ENCODE measurements around the gene PTPRF.
"Not testable (repeated sequence)": the region's sequence is repeated elsewhere in the genome, so short reads cannot be mapped to it uniquely, and the experiment has no call there.

Gene PTPRF

GRCh38 chr1:43538143-43538487, 7.4 kb downstream of the PTPRF start:
- DNase-seq (ENCODE audit: low read depth): no peak

GRCh38 chr1:43538969-43539368, 8.3 kb downstream of the PTPRF start:
- no peak for DNase-seq (ENCODE audit: low read depth)

DNA sequence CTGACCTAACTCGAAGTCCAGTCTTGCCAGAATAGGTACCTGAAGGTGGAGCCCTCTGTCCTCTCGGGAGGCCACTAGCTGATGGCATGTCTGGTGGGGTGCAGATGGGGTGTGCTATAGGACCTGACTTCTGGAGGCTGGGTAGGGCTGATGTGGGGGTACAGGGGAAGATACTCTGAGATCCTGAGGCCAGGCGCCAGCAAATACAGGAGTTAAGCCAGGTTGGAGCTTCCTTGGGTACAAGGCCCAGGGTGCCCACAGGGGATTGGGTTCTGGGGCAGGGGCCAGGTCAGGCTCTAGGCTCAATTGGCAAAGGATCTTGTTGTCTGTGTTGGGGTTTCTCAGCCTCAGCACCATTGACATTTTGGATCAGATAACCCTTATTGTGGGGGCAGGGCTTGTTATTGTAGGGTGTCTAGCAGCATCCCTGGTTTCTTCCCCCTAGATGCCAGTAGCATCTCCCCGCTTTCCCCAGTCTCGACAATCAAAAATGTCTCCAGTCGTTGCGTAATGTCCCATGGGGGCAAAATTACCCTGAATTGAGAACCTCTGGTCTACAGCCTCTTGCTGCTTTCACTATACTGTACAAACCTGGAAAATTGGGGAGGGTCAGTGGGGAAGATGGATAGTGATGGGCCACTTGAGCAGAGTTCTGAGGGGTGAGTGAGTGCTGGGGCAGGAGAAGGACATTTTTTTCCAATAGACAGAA, 9.2 kb downstream of the PTPRF start:
- no peak for DNase-seq (ENCODE audit: low read depth)

DNA sequence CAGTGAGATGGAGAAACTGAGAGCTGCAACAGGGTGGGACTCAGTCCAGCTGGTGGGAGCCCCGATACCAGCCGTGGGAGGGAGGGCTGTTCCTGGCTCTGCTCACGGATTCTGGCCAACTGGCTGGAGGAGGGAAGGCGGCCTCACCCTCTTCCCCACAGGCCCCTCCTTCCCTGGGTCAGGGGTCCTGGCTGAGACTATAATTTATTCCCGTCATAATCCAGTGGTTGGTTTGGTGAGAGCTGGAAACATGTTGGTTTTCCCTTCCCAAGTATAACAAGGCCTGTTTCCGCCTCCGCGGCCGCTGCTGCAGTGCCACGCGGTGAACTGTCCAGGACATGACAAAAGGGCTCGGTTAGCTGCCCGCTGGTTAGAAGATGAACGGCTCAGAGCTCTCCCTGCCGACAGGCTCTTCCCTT, 10.0 kb downstream of the PTPRF start:
- DNase-seq (ENCODE audit: low read depth): no peak

DNA sequence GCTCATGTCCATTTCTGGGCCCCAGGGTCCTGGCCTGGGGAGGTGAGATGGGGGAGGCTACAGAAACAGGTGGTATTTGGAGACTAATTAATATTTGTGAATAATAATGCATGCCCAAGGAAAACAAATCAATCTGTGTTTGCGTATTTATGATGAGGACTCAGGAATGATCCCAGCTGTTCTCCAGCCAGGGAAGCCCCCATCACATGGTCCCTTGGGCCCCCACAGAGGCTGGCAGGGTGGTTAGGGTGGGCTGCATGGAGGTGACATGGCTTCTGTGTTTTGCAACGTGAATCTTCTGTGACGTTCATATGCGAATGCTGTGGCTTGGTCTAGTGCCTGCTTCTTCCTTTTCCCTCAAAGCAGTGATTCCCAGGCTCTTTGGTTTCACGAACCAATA, 10.5 kb downstream of the PTPRF start:
- no peak for DNase-seq (ENCODE audit: low read depth)

GRCh38 chr1:43541721-43542401, 11.2 kb downstream of the PTPRF start:
- DNase-seq (ENCODE audit: low read depth): no peak

GRCh38 chr1:43542527-43543458, 12.1 kb downstream of the PTPRF start:
- DNase-seq (ENCODE audit: low read depth): no peak

- DNase-seq (ENCODE audit: low read depth): no peak
Measured at GRCh38 chr1:43543567-43543966, 12.9 kb downstream of the PTPRF start.

- DNase-seq (ENCODE audit: low read depth): no peak
Measured at GRCh38 chr1:43545339-43545694, 14.6 kb downstream of the PTPRF start.

- DNase-seq (ENCODE audit: low read depth): no peak
Measured at GRCh38 chr1:43545695-43546387, 15.2 kb downstream of the PTPRF start.

GRCh38 chr1:43546388-43547100, 15.9 kb downstream of the PTPRF start:
- no peak for DNase-seq (ENCODE audit: low read depth)

DNA sequence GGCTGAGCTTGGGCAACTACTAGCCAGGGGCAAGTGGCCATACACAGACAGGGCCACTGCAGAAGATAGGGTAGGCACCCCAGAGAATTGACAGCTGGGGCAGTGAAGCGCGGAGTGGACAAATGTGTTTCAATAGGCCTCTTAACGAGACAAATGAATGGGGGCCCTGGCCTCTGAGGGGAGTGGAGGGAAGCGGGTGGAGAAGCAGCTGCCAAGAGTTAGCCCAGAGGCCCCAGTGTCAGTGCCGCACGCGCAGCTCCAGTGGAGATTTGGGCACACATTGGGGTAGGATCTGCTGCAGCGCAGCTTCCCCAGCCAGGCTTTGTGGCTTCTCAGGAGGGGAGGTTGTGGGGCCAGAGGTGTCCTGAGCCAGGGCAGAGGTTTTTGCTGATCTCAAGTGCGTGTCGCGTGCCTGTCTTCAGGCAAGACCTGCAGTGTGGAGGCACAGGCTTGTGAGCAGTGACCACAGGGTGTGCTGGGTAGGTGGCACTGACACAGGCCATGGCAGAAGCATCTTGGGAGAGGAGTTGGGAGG, 16.9 kb downstream of the PTPRF start:
- DNase-seq (ENCODE audit: low read depth): no peak

- DNase-seq (ENCODE audit: low read depth): no peak
Measured at GRCh38 chr1:43548285-43549271, 17.9 kb downstream of the PTPRF start.

GRCh38 chr1:43549394-43549793, 18.7 kb downstream of the PTPRF start:
- not testable (repeated sequence) for DNase-seq (ENCODE audit: low read depth)

GRCh38 chr1:43549921-43550597, 19.4 kb downstream of the PTPRF start:
- DNase-seq (ENCODE audit: low read depth): no peak

DNA sequence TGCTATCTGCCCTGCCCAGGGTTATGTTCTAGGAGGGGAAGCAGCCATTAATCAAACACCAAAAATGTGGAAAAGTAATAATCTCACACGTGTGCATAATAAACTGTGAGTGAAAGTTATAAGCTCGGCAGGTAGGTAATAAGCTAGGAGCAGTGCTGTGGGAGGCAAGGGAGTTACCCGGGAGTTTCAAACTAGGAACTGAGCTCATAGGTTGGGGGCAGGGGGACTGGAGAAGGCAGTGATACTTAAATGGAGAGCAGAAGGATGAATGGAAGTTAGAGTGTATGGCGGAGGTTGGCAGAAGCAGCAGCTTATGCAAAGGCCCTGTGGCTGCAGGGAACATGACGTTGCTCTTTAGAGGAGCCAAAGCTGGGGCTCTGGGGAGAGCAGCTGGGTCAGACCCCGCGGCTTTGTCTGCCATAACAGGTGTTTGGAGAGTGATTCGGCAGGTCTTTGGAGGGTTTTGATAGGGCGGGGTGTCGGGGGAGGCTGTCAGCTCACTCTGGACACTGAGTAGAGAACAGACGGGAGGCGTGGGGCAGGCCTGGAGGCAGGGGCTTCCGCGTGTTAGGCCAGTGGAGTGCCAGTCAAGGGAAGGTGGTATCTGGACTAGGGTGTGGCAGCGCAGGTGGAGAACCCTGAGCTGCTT, 20.0 kb downstream of the PTPRF start:
- no peak for DNase-seq (ENCODE audit: low read depth)

DNA sequence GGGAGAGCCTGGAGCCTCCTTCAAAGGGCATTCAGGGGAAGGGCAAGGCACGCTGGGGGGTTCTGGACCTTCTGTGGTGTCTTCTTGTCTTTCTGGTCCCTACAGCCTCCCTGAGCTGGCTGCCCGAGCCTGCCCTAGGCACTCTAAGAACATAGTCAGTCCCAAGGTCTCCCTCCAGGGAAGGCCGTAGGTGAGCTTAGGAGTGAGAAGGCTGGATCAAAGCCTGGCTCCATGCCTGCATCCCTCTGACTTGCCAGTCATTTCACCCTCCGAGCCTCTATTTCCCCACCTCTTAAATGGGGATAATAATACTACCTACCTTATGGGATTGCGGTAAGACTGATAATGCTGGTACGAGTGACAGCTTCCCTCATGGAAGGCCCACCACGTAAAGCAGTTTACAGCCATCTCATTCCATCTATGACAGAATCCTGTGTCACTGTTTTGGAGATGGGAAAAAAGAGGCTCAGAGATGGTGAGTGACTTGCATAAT, 20.8 kb downstream of the PTPRF start:
- no peak for DNase-seq (ENCODE audit: low read depth)

- no peak for DNase-seq (ENCODE audit: low read depth)
Measured at GRCh38 chr1:43552059-43552742, 21.5 kb downstream of the PTPRF start.

Measured in GM04504 (cell line).